HG02588 (cell line): ENCODE results near the gene HELT.
A peak's percentile ranks its signal among the peaks of the same experiment; 100 is the strongest.

ENCODE experiments used
- ATAC-seq: cut with Tn5 transposase; IDR thresholded peaks from one replicate; pipeline ENCODE4 v1.9.1; 2021; ENCODE audit warnings: mild to moderate bottlenecking, moderate library complexity; ENCODE audit not compliant: unreplicated experiment

Gene HELT

DNA sequence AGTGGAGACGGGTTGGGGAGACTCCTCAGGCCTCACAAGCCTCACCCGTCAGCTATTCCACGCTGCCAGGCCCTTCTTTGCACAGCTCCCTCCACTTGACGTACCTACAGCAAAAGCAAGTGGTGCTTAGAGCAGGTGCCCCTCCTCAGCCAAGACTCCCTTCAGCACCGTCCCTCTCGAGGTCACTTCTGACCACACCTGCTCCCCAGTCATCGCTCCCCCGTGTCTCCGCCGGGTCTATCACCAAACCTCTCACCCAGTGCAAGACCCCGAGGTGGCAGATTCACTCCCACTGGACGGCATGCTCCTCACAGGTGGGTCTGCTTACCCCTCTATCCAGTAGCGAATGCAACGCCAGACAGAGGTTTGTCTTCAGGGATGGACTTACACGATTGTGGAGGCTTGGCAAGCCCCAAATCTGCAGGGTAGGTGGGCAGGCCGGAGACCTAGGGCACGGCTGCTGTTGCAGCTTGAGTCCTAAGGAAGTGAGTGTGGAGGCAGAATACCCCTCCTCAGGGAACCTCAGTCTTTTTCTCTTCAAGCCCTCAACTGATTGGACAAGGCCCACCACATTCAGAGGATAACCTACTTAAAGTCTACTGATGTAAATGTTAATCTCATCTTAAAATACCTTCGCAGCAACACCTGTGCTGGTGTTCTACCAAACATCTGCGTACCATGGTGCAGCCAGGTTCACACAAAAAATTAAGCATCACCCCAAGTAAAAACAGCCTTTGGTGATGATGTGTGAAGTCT, 14.5 kb upstream of the HELT start:
- no peak for ATAC-seq

DNA sequence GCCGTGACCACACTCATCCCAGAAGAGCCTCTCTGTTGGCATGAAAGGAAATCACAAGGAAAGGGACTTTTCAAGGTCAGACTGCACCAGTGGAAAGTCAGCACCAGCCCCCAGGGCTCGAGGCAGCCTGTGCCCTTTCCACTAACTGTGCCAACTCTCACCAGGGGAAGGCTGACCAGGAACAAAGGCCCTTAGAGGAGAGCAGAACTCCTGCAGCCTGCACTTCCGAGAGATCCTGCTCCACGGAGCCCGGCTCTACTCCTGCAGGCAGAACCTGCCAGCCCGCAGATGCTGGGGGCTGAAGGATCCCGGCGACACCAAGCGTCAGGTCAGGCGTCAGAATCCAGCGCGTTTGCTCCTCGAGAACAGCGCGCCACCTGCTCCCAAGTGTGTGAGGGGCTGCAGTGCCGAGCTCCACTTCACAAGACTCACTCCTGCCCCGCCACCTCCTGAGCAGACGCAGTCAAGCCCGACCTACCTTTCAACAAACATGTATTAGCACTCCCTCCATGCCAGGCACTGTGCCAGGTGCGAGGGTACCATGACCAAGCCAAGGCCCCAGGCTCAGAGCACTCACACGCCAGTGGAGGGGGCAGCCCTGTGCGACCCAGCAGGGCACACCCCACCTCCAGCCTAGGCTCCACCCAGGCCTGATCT, 13.6 kb upstream of the HELT start:
- peak; percentile 39 for ATAC-seq

DNA sequence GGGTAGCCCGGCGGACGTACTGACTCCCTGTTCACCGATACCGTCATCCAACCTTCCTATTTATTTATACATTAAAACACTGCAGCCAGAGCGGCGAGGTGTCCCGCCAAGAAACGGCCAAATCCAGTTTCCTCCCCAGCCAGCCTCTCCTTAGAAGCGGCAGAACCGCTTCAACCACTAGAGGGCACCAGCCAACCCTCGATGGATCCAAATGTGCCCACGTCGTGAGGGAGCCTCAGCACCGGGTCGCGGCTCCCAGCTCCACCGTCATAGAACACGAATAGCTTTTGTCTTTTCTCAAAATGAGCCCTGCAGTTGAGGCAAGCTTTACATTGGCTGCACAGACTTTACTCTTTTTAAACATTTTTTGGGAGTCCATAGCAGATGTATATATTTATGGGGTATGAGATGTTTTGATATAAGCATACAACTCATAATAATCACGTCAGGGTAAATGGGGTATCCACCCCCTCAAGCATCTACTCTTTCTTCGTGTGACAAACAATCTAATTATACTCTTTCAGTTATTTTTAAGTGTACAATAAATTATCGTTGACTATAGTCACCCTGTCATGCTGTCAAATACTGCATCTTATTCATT, 13.0 kb upstream of the HELT start:
- ATAC-seq, result peak; percentile 92

DNA sequence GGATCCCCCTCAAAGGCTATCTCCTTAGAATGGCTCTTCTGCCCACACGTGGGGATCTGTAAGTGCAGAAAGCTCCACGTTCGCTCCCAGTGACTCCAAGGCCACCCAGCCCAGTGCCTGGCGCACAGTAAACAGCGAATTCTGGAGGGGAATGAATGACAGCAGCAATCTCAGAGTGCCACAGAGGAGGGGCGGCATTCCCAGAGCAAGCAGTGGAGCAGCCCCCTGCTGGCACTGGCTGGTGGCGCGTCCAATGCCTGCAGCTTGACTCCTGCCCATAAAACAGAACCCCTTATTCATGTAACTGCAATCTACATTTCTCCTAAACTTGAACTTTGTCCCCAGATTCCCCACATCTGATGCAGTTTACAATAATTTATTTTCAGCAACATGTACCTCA, 6.9 kb upstream of the HELT start:
- ATAC-seq, result no peak

DNA sequence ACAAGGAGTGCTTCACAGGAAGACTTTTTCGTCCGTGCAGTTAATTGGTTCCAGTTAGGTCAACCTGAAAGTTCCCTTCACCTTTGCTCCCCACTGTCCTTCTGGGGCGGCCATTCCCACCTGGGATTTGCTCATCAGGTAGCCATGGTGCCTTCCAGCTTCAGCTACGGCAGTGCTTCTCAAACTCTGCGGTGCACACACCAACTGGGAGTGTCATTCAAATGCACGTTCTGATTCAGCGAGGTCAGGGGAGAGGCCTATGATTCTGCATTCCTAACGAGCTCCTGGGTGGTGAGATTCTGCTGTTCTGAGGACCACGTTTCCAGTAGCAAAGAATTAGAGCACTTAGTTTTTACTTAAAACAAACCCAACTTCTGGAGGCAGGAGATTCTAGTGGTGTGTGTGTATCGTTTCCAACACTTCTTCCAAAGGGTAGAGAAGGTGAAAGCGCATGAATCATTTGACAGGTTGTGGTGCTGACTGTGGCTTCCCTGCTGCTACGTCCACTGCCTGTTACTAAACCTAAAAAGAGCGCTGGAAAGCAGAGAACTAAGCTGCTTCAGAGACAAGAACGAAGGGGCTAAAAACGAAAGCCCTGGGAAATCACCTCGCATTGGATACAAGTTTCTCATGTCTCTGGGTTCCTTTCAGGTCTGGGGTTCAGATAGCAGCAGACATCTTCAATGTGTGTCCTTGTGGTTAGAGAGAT, 4.7 kb upstream of the HELT start:
- no peak for ATAC-seq

DNA sequence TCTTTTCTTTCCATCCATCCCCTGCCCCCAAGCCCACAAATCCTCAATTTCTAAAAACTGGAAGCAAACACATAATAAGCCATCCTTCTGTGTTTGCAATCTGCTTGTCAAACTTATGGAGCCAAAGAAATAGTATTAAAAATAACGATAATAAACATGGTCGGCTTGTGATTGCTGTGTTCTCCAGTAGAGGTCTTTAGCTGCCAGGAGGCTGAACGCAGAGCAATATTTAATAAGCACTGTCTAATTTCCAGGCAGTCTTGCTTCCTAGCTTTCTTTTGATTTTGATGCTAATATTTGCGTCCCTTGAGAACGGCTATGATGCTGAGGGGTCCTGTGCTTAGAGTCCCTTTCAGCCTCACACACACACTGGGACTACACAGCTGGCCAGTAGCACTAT, 3.2 kb upstream of the HELT start:
- no peak for ATAC-seq

DNA sequence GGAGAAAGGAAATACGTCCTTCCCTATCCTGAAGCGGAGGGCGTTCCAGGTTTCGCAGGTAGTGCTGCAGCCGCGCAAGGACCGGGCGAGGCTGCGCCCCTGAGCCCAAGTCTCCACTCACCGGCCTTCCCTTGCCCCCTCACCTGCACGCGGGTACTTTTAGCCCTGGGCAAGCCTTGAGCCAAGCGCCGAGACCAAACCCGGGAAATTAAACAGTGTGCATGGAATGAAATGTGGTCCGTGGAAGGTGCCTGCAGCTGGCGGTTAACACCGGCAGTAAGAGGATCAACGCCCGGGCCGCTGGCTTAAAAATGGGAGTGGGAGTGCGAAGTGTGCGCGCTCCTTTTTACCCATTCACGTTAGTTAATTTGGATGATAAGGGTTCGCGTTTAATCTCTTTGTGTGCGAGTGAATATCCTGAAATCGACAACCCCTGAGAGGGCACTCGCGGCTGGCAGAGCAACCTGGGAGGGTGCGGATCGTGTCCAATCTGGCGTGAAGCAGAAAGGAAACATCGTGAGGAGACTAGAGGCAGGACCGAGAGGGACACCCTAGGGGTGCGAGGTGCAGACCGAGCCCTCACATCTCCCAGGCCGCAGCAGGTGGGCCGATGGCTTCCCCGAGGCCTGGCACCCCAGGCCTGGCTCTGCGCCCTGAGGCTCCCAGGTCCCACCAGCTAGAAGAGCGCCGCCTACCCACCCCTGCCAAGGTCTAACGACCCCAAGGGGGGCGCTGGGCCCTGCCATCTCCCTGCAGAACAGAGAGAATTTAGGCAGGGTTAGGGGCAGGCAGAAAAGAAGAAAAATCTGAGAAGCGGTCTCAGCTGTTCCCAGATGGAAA, 2.0 kb upstream of the HELT start:
- ATAC-seq, result no peak

DNA sequence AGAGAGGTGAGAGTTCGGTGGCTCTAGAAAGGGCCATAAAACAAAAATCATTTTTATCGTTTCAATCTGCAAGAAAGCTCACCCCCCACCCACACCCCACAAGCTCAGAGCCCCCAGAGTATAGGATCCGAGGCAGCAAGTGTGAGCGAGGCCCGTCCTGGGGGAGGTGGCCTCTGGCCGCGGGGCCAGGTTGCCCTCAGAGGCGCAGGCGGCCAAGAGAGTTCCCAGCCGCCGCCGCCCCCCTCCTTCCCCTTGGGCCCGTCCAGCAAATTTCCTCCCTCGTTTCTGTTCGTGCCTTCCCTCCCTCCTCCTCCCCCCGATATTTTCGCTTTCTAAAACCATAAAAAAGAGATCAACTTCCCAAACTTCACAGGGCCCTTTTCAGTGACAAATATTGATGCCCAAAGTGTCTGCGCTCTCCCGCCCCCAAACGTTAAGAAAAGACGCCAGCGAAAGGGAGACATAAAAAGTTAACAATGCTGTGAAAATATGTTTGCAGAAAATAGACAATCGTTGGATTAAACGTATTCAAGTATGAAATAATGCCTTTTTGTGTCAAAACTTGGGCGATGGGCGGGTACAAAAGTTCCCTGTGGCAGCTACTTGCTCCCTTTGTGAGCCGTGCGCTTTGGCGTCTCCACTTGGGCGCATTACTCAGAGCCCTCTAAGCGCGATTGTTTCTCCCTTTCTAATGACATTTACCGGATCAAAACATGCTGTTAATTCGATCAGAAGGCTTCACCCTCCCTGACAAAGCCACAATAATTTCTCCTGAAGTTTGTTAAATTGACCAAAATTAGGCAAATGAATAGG, 1.1 kb upstream of the HELT start:
- ATAC-seq, result no peak

DNA sequence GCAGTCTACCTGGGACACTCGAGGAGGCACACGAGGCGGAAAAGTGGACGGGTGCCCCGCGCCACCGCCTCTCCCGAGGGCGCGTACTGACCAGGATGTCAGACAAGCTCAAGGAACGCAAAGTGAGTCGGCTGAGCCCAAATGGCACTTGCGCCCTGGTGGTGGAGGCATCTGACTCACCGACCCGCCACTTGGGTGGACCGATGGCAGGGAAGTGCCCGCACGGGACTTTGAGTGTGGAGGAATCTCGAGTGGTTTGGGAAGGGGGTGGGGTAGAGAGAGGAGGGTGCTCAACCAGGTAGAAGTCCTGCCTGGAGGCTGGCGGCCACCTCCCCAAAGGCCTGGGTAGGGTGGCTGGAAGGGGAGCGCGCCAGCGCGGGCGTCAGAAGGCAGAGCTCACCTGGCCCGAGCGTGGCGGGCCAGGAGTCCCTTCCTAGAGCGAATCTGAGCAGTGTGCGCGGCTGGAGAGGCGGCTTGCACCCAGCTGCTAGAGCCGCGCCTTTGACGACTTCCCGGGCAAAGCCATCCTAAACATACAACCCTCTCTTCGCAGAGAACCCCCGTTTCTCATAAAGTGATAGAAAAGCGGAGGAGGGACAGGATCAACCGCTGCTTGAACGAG, 655 bp downstream of the HELT start:
- no peak for ATAC-seq

DNA sequence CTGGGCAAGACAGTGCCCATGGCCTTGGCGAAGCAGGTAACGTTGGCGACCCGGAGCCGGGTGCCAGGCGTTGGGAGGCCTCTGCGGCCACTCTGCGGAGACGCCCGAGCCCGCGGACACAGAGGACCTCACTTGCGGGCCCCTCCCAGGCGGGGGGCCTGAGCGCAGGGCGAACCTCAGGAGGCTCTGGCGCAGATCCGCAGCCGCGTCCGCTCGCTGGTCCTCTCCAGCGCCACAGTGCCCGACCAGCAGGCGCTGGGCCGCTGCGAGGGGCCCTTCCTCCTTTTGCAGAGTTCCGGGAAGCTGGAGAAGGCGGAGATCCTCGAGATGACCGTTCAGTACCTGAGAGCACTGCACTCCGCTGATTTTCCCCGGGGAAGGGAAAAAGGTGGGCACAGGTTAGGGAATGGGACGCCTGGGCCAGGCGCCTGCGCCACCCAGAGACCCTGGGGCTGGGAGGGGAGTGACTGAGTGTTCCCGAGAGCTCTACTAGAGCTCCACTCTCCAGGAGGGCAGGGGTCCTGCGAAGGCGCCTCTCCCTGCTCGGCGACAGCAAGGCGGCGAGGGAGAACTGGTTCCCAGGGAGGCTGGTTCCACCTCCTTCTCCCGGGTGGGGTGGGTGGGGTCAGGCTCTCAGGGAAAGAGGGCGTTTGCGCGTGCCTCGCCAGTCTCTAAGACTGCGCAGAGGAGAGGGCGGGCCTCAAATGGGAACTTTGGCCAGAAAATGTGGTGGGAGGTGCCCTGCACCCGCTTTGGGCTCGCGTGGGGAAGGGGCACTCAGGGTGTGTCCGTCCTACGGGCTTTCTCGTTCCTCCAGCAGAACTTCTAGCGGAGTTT, 1.4 kb downstream of the HELT start:
- no peak for ATAC-seq

DNA sequence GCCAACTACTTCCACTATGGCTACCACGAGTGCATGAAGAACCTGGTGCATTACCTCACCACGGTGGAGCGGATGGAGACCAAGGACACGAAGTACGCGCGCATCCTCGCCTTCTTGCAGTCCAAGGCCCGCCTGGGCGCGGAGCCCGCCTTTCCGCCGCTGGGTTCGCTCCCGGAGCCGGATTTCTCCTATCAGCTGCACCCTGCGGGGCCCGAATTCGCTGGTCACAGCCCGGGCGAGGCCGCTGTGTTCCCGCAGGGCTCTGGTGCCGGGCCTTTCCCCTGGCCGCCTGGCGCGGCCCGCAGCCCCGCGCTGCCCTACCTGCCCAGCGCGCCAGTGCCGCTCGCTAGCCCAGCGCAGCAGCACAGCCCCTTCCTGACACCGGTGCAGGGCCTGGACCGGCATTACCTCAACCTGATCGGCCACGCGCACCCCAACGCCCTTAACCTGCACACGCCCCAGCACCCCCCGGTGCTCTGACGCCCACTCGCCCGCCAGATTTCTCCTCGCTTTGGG, 2.1 kb downstream of the HELT start:
- no peak for ATAC-seq

DNA sequence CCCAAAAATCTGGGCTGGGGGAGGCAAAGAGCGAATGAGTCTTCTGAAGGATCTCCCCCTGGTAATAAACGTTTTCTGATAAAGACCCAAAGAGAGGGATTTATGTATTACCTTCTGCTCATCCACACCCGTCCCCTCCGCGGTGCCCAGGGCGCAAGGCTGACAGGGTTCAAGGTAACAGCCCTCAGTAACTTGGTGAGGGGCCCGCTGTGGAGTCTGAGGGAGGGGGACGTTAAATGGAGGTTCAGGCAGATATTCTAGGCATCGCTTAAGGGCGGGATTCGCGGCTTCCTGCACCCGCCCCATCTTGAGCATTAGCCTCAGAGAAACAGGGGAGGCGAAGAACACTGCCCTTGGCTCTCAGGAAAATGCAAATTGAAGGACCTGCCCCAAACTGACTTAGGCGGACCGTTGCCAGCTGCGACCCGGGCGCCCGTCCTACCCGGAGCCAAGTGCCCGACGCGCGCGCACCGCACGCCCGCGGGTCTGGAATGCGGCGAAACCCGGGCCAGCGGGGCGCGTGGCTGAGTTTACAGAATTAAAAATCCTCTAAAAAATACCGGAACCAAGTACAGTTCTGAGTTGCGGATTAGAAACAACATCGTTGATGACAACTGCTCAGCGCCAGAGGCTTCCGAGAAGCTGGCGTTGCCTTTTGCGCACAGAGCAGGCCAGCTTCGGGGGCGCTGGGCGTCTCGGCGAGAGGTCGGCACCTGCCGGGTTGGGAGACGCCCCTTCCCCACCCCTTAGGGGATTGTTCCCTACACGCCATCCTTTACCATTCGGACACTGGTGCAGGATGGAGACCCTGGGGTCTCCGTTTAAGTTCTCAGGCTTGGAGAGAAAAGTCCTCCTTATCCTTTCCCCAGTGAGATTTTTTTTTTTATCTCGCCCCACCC, 2.8 kb downstream of the HELT start:
- no peak for ATAC-seq

DNA sequence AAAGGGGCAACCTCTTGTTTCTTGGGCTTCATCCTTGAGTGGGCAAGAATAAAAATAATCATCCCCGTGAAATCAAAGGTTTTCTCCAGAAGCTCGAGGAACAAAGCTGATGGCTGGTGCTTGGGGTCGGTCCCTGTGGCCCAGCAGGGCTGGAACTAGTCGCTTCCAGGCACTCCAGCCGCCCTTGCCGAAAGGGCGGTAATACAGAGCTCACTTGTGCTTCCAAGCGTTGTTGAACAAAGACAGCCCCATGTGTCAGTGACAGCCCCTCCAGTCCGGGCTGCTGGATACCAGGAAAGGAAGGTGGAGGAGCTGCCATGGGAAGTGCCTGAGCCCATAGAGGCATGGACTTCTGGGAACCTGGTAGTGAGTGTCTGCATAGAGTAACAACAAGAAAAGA, 5.2 kb downstream of the HELT start:
- ATAC-seq, result no peak

DNA sequence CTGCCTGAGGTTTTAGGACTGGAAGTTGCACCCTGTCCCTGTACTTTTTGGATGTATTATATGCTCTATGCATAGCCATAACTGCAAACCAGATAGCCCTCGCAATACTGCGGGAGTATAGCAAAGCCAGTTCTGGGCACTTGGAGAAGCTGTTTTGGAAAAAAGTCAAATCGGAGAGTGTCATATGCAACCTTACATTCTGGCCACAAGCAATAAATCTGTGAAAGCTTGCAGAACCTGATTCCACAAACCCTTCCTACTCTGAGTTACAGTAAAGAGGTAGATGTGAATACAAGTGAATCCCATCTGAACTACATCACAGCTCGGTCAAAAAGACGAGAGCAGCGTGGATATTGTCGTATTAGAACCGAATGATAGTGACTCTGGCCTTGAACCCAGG, 10.3 kb downstream of the HELT start:
- ATAC-seq, result no peak

DNA sequence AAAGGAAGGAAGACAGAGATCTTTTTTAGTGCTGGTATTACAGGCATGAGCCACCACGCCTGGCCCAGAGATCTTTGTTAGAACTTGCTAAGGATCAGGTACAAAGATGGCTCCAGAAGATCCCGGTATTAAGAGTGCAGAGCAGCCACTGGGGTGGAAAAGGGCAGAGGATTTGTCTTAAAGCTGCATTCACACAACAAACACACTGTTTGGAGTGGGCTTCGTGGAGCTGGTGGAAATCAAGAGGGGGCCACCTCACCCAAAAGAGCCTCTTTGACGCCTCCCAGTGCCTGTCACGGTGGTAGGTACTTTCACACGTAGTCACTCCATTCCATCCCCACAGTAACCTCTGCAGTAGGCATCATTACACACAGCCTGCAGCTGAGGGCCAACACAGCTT, 13.3 kb downstream of the HELT start:
- no peak for ATAC-seq

DNA sequence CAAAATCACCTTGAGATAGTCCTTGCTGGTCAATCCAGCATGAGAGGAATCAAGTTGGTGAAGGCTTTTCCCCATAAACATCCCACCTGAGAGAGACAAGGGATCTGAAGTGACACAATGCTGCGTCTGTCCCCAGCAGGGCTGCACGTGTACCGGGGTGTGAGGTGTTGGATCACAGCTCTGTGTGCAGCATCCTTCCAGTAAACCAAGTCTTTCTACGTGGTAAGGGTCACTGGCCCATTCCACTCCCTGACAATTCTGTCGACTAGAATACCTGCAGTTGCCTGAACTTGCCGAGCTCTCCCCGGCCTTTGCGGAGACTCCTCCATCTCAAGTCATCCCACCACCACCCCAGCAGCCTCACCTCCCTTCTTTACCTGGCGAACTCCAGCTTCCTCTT, 14.8 kb downstream of the HELT start:
- no peak for ATAC-seq

DNA sequence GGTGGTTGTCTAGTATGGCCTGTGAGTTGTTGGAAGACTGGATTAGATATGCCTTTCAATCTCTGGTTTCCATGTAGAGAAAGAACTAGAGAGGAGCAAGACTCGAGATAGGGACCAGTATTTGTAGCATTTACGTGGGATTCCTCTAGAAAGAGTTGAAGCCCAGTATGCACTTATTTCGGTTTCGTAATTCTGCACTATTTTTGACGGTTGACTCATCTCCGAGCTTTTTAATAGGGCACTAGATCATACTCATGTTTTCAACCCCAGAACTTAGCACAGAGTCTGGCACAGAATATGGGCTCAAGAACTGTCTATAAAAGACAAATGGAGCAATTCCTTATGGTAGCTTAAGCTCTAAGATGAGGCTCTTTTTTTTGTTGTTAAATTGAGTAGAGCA, 15.7 kb downstream of the HELT start:
- ATAC-seq, result no peak
